ENCODE data around the gene LPCAT4.

GRCh38 chr15:34339946-34340345 is 27.1 kb downstream of the LPCAT4 start:
- TF ChIP-seq, protein P1, sequence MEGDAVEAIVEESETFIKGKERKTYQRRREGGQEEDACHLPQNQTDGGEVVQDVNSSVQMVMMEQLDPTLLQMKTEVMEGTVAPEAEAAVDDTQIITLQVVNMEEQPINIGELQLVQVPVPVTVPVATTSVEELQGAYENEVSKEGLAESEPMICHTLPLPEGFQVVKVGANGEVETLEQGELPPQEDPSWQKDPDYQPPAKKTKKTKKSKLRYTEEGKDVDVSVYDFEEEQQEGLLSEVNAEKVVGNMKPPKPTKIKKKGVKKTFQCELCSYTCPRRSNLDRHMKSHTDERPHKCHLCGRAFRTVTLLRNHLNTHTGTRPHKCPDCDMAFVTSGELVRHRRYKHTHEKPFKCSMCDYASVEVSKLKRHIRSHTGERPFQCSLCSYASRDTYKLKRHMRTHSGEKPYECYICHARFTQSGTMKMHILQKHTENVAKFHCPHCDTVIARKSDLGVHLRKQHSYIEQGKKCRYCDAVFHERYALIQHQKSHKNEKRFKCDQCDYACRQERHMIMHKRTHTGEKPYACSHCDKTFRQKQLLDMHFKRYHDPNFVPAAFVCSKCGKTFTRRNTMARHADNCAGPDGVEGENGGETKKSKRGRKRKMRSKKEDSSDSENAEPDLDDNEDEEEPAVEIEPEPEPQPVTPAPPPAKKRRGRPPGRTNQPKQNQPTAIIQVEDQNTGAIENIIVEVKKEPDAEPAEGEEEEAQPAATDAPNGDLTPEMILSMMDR (IDR thresholded peaks at IDR 0.05) = no peak
- TF ChIP-seq YY1 (IDR thresholded peaks at IDR 0.05; ENCODE audit: low read depth) (no peak), SIN3A (IDR thresholded peaks at IDR 0.05; ENCODE audit: borderline replicate concordance, low read depth, low read length) (no peak), POLR2AphosphoS5 (IDR thresholded peaks at IDR 0.05; ENCODE audit: low read depth, low read length) (no peak), CHD2 (IDR thresholded peaks at IDR 0.05; ENCODE audit: low read length, partially characterized antibody) (no peak), SMC3 (IDR thresholded peaks at IDR 0.05; ENCODE audit: low read depth, low read length) (no peak), GATA2 (CRISPR knock-in tag; IDR thresholded peaks at IDR 0.05) (no peak), RXRA (IDR thresholded peaks at IDR 0.05; ENCODE audit: borderline replicate concordance, low read depth) (no peak)
- TF ChIP-seq, protein P2, sequence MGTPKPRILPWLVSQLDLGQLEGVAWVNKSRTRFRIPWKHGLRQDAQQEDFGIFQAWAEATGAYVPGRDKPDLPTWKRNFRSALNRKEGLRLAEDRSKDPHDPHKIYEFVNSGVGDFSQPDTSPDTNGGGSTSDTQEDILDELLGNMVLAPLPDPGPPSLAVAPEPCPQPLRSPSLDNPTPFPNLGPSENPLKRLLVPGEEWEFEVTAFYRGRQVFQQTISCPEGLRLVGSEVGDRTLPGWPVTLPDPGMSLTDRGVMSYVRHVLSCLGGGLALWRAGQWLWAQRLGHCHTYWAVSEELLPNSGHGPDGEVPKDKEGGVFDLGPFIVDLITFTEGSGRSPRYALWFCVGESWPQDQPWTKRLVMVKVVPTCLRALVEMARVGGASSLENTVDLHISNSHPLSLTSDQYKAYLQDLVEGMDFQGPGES (IDR thresholded peaks at IDR 0.05; ENCODE audit: low read depth, low read length) = no peak

Measured in SK-N-SH (cell line).